Prostate gland (tissue), 2 donors: Measurements from ENCODE around the gene C3orf20. TPM values are rescaled to one million over a fixed set of nuclear protein-coding genes. Genes with fewer than 3 reads are reported as not detected.

ENCODE experiments used
- DNase-seq: peaks from one replicate; pipeline ENCODE4 v3.0.0-alpha.2; 2019; ENCODE audit warnings: low spot score
- H3K27ac ChIP-seq, 2 donors: fragments of 200-600 bp; sonication (generic); 2 replicates each; pipeline ENCODE4 v1.5.1; 2017 to 2019
- H3K27me3 ChIP-seq: fragments of 200-600 bp; sonication (generic); replicated peaks from 2 replicates; pipeline ENCODE4 v1.5.1; 2019; ENCODE audit not compliant: insufficient read depth
- H3K36me3 ChIP-seq, 2 donors: fragments of 200-600 bp; sonication (generic); 1 replicate in 1 of 2; 2 replicates in 1 of 2; pipeline versions ENCODE4 v1.5.1 to v1.8.1; 2017 to 2019
- H3K4me1 ChIP-seq: fragments of 200-600 bp; sonication (generic); replicated peaks from 2 replicates; pipeline ENCODE4 v1.5.1; 2019
- H3K4me3 ChIP-seq, 2 donors: fragments of 200-600 bp; sonication (generic); 2 replicates each; pipeline ENCODE4 v1.5.1; 2017 to 2019
- H3K9me3 ChIP-seq: fragments of 200-600 bp; sonication (generic); 2 replicates; pipeline ENCODE4 v1.5.1; 2017
- POLR2A ChIP-seq: fragments of 450-650 bp; IDR thresholded peaks from one replicate; pipeline ENCODE4 v1.6.1; 2016; ENCODE audit warnings: antibody characterized with exemption, mild to moderate bottlenecking
- POLR2AphosphoS5 ChIP-seq: sonication (generic); formaldehyde crosslinking; IDR thresholded peaks from one replicate; pipeline ENCODE4 v1.6.1; 2017; ENCODE audit warnings: antibody characterized with exemption
- WGBS: methylation state at CpG from one replicate; pipeline ENCODE4 v1.1.5; 2018; 5-methylcytosine and 5-hydroxymethylcytosine counted together
- intact Hi-C: fragments of 100-400 bp; cut with DNase I; formaldehyde crosslinking; loops from one replicate; pipeline ENCODE4 v1.14.2; 2022
- total RNA-seq, 2 donors: library from RNA; depleted of rRNA; stranded (reverse); fragments of >200 nt; gene quantifications; one replicate each; pipeline ENCODE4 v1.1.0, GENCODE V29; 2016
- TF ChIP-seq, protein P1 (sequence below), 4 experiments: fragments of 200-600 bp in 2 of 4; fragments of 450-650 bp in 2 of 4; sonication (generic) in 2 of 4; IDR thresholded peaks; 1 replicate in 3 of 4; 2 replicates in 1 of 4; pipeline ENCODE4 v1.5.1; 2016 to 2019; ENCODE audit warnings: antibody characterized with exemption in 4 of 4, mild to moderate bottlenecking in 2 of 4, moderate library complexity in 2 of 4

C3orf20 gene
- total RNA-seq, 2 donors from 2014 or later: 0.28 TPM; not detected in 1

DNA sequence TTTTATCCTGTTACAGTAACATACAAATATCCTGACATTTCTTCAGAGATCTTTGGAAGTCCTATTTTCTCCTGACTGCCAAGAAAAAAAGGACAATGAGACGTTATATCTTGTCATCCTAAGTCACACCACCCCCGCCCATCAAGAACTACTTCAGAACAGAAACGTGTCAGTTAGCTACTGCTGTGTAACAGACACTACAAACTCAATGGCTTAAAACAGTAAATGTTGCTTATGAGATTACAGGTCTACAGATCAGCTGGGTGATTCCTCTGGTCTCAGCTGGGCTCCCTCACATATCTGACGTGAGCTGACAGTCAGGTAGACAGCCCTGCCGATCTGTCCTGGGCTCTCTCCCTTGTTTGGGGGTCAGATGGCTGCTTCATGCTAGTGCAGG is 43.8 kb upstream of the C3orf20 start:
- H3K27me3 ChIP-seq: no peaks in the 10 kb centered on the region
- H3K9me3 ChIP-seq: no peaks in the 10 kb centered on the region
- 83% methylated on average over 5 of the region's 5 CpGs for WGBS
- TF ChIP-seq, protein P1, sequence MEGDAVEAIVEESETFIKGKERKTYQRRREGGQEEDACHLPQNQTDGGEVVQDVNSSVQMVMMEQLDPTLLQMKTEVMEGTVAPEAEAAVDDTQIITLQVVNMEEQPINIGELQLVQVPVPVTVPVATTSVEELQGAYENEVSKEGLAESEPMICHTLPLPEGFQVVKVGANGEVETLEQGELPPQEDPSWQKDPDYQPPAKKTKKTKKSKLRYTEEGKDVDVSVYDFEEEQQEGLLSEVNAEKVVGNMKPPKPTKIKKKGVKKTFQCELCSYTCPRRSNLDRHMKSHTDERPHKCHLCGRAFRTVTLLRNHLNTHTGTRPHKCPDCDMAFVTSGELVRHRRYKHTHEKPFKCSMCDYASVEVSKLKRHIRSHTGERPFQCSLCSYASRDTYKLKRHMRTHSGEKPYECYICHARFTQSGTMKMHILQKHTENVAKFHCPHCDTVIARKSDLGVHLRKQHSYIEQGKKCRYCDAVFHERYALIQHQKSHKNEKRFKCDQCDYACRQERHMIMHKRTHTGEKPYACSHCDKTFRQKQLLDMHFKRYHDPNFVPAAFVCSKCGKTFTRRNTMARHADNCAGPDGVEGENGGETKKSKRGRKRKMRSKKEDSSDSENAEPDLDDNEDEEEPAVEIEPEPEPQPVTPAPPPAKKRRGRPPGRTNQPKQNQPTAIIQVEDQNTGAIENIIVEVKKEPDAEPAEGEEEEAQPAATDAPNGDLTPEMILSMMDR (IDR thresholded peaks at IDR 0.05): no peak
- TF ChIP-seq POLR2A (no peak), POLR2AphosphoS5 (no peak)
- intact Hi-C loops: no loop called here
- no peak for DNase-seq
- no peaks in the 10 kb centered on the region for H3K4me1 ChIP-seq
- no peak overlapping the region for H3K4me3 ChIP-seq
- no peak overlapping the region for H3K27ac ChIP-seq
- no peaks in the 10 kb centered on the region for H3K36me3 ChIP-seq

DNA sequence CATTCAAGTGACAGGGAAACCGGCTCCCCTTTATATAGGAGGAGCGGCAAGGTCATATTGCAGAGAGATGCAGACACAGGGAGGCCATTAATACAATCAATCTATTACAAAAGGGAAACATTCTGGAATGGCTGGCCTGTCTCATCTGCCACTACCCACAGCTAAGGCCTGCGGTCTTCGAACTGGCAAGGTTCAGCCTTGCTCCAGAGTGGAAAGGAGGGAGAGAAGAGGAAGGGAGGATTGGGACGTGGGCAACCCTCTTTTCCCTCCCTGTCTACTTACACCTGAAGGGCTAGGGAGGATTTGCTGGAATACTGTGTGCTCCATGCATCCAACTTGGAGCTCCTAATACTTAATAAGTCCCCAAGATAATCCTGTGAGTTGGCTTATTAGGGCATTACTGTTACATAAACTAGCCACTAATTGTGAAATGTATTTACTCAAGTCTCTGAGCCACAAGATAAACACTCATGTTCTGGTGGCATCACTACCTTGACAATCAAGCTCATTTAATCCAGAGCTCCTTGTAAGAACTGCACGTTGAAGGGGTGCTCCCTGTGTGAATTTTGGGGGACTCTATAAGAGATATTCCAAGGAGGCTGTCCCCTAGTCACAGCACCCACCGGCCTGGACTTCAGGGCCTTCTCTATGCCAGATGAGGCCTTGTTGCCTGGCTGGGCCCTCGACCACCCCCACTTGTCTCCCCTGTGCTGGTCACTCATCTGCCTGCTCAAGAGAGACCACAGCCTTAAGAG is 43.1 kb upstream of the C3orf20 start:
- H3K4me3 ChIP-seq: no peak overlapping the region
- no peak for TF ChIP-seq POLR2A
- 82% methylated on average over 8 of the region's 8 CpGs for WGBS
- no peak for DNase-seq
- no peaks in the 10 kb centered on the region for H3K9me3 ChIP-seq
- intact Hi-C loops: no loop called here
- H3K36me3 ChIP-seq: no peaks in the 10 kb centered on the region
- no peaks in the 10 kb centered on the region for H3K27me3 ChIP-seq
- H3K4me1 ChIP-seq: no peaks in the 10 kb centered on the region
- H3K27ac ChIP-seq: no peak overlapping the region

DNA sequence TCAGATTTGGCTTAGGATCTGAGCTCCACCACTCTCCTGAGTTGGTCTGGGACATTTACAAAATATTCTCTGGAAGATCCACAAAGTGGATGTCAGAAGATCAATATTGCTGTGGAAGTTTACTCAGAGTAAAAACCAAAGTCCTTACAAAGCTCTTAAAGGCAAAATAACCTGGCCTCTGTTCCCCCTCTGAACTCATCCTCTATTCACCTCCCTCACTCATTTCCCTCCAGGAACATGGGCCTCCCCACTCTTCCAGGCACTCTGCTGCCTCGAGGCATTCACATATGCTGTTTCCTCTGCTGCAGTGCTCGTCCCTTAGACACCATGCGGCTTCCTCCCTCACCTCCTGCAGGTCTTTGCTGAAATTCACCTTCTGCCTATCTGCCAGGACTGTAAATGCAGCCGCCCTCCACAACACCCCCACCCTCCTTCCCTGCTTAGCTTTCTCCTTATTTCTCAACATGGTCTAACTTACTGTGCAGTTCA is 42.5 kb upstream of the C3orf20 start:
- Histone ChIP-seq H3K9me3 (no peaks in the 10 kb centered on the region), H3K27ac (no peak overlapping the region), H3K27me3 (no peaks in the 10 kb centered on the region), H3K4me1 (no peaks in the 10 kb centered on the region), H3K4me3 (no peak overlapping the region), H3K36me3 (no peaks in the 10 kb centered on the region)
- TF ChIP-seq POLR2AphosphoS5: no peak
- TF ChIP-seq POLR2A: no peak
- TF ChIP-seq, protein P1 (IDR thresholded peaks at IDR 0.05): no peak
- 56% methylated on average over 4 of the region's 4 CpGs for WGBS
- no peak for DNase-seq
- intact Hi-C loops: no loop called here

GRCh38 chr3:14633417-14633816 is 41.5 kb upstream of the C3orf20 start:
- no peak overlapping the region for H3K27ac ChIP-seq
- intact Hi-C loops: no loop called here
- H3K4me3 ChIP-seq: no peak overlapping the region
- no peak for DNase-seq
- H3K9me3 ChIP-seq: no peaks in the 10 kb centered on the region
- TF ChIP-seq POLR2A (no peak), POLR2AphosphoS5 (no peak)
- TF ChIP-seq, protein P1 (IDR thresholded peaks at IDR 0.05): no peak
- H3K27me3 ChIP-seq: no peaks in the 10 kb centered on the region
- WGBS: 82% methylated on average over 6 of the region's 6 CpGs
- no peaks in the 10 kb centered on the region for H3K36me3 ChIP-seq
- no peaks in the 10 kb centered on the region for H3K4me1 ChIP-seq

DNA sequence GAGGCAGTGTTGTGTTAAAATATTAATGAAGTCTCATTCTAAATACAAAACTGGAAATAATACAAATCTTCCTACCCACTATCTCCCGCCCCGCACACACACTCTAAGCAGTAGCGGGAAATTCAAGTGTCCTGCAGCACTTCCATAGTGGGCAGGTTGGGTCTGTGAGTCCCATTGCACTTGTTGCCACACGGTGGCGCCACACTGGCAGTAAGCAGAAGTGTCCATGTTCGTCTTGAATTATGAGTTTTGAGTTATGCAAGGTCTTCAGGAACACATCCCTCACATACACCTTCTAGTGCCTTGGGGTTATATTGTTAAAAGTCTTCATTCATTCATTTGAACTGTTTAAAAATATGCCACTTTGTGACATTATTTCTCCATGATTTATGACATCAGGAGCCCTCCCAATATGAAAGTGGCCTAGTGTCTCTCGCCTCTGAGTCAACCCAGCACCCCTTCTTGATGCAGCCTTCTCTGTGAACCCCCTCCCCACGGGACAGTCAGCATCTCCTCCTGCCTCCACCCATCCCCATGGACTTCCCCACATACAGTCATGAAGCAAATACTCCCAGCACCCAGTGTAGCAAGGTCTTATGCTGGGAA is 41.0 kb upstream of the C3orf20 start:
- no peak for DNase-seq
- no peaks in the 10 kb centered on the region for H3K36me3 ChIP-seq
- intact Hi-C loops: no loop called here
- no peak overlapping the region for H3K4me3 ChIP-seq
- TF ChIP-seq, protein P1 (IDR thresholded peaks at IDR 0.05): peak in 3 of 4 experiments; percentile 28 to 55 (median 44)
- TF ChIP-seq POLR2AphosphoS5: no peak
- no peak for TF ChIP-seq POLR2A
- no peaks in the 10 kb centered on the region for H3K27me3 ChIP-seq
- WGBS: 51% methylated on average over 8 of the region's 8 CpGs
- no peaks in the 10 kb centered on the region for H3K4me1 ChIP-seq
- no peaks in the 10 kb centered on the region for H3K9me3 ChIP-seq
- no peak overlapping the region for H3K27ac ChIP-seq
